HepG2 (cell line): Measurements from ENCODE around the gene FITM1. TPM values are rescaled to one million over a fixed set of nuclear protein-coding genes. Genes with fewer than 3 reads are reported as not detected.
A peak's percentile ranks its signal among the peaks of the same experiment; 100 is the strongest.

ENCODE experiments used
- AKAP8 ChIP-seq: sonication (generic); formaldehyde crosslinking; IDR thresholded peaks from 2 replicates; pipeline ENCODE4 v1.5.1; 2020; ENCODE audit warnings: mild to moderate bottlenecking, missing genetic modification reagents
- BORCS8-MEF2B ChIP-seq: sonication (generic); formaldehyde crosslinking; IDR thresholded peaks from 2 replicates; pipeline ENCODE4 v1.8.0; 2022; ENCODE audit warnings: mild to moderate bottlenecking, missing genetic modification reagents
- JARID2 ChIP-seq: sonication (generic); formaldehyde crosslinking; IDR thresholded peaks from 2 replicates; pipeline ENCODE4 v1.8.1; 2023; ENCODE audit warnings: missing genetic modification reagents, inconsistent platforms; ENCODE audit not compliant: insufficient replicate concordance
- KDM6A ChIP-seq: IDR thresholded peaks from 2 replicates; pipeline ENCODE4 v1.6.1; 2016; ENCODE audit warnings: low read depth
- NCOA1 ChIP-seq: sonication (generic); formaldehyde crosslinking; IDR thresholded peaks from 2 replicates; pipeline ENCODE4 v1.9.0; 2021; ENCODE audit warnings: missing genetic modification reagents
- NFIC ChIP-seq: IDR thresholded peaks from 2 replicates; pipeline ENCODE4 v1.6.1; 2012; ENCODE audit warnings: mild to moderate bottlenecking, low read length, inconsistent platforms
- PRDM15 ChIP-seq: sonication (generic); formaldehyde crosslinking; IDR thresholded peaks from 2 replicates; pipeline ENCODE4 v1.4.0; 2020; ENCODE audit warnings: missing genetic modification reagents
- PTBP1 ChIP-seq: fragments of 200-400 bp; formaldehyde crosslinking; IDR thresholded peaks from 2 replicates; pipeline ENCODE4 v1.6.1; 2018; ENCODE audit warnings: low read length, low read depth; ENCODE audit not compliant: poor library complexity, severe bottlenecking
- RELA ChIP-seq: sonication (generic); formaldehyde crosslinking; IDR thresholded peaks from 2 replicates; pipeline ENCODE4 v1.4.0; 2020; ENCODE audit warnings: missing genetic modification reagents
- REXO4 ChIP-seq: sonication (generic); formaldehyde crosslinking; IDR thresholded peaks from 2 replicates; pipeline ENCODE4 v1.8.0; 2022; ENCODE audit warnings: missing genetic modification reagents, mild to moderate bottlenecking, borderline replicate concordance
- RXRA ChIP-seq: sonication (generic); formaldehyde crosslinking; IDR thresholded peaks from 2 replicates; pipeline ENCODE4 v1.5.1; 2020; ENCODE audit warnings: missing genetic modification reagents
- SMARCE1 ChIP-seq: fragments of 450-650 bp; IDR thresholded peaks from 2 replicates; pipeline ENCODE4 v1.6.1; 2017; ENCODE audit warnings: borderline replicate concordance
- TGIF2 ChIP-seq: IDR thresholded peaks from 2 replicates; pipeline ENCODE4 v1.6.1; 2016; ENCODE audit warnings: control low read depth, missing compliant biosample characterization
- ZBTB21 ChIP-seq: sonication (generic); formaldehyde crosslinking; IDR thresholded peaks from 2 replicates; pipeline ENCODE4 v1.4.0; 2020; ENCODE audit warnings: missing genetic modification reagents
- ZFP36 ChIP-seq: fragments of 150-350 bp; IDR thresholded peaks from 2 replicates; pipeline ENCODE4 v1.6.1; 2018; ENCODE audit warnings: borderline replicate concordance, low read length, low read depth; ENCODE audit not compliant: partially characterized antibody
- ZFY ChIP-seq: sonication (generic); formaldehyde crosslinking; IDR thresholded peaks from 2 replicates; pipeline ENCODE4 v1.4.0; 2020; ENCODE audit warnings: missing genetic modification reagents
- ZNF207 ChIP-seq: fragments of 450-650 bp; IDR thresholded peaks from 2 replicates; pipeline ENCODE4 v1.6.1; 2016; ENCODE audit warnings: antibody characterized with exemption, borderline replicate concordance
- ZNF260 ChIP-seq: sonication (generic); formaldehyde crosslinking; IDR thresholded peaks from 2 replicates; pipeline ENCODE4 v1.4.0; 2020; ENCODE audit warnings: missing genetic modification reagents, low read depth, mild to moderate bottlenecking, borderline replicate concordance
- ZNF280D ChIP-seq: sonication (generic); formaldehyde crosslinking; IDR thresholded peaks from 2 replicates; pipeline ENCODE4 v1.5.1; 2020; ENCODE audit warnings: mild to moderate bottlenecking, missing genetic modification reagents
- ZNF782 ChIP-seq: sonication (generic); formaldehyde crosslinking; IDR thresholded peaks from 2 replicates; pipeline ENCODE4 v1.4.0; 2020; ENCODE audit warnings: missing genetic modification reagents, mild to moderate bottlenecking, borderline replicate concordance
- polyA plus RNA-seq, 8 experiments: library from polyadenylated mRNA; depleted of rRNA in 3 of 8; stranded (reverse) in 7 of 8; unstranded in 1 of 8; fragments of >200 nt; fragmentation: Illumina TruSeq in 4 of 8; extraction: Trizol in 4 of 8; gene quantifications; 2 replicates each; pipeline versions ENCODE4 v1.2.1 to v1.2.3, GENCODE V29; 2011 to 2016; ENCODE audit warnings: low read depth in 4 of 8, missing spikeins in 1 of 8, mixed read lengths in 1 of 8; ENCODE audit not compliant: insufficient read depth in 1 of 8
- total RNA-seq, 5 experiments: library from RNA; depleted of rRNA; stranded (reverse); fragments of >200 nt; fragmentation: Illumina TruSeq; extraction: Trizol; gene quantifications; 2 replicates each; pipeline ENCODE4 v1.2.3, GENCODE V29; 2016; ENCODE audit warnings: low read depth in 1 of 5
- TF ChIP-seq, protein P1 (sequence below): sonication (generic); formaldehyde crosslinking; IDR thresholded peaks from 2 replicates; pipeline ENCODE4 v1.8.1; 2023; ENCODE audit warnings: mild to moderate bottlenecking, moderate library complexity, missing genetic modification reagents

The FITM1 gene
- total and polyA plus RNA-seq, 2 of the 13 experiments (the other 11 are each of a cell fraction or from before 2014, with no cell fraction given) = 2.7 to 5.8 TPM

DNA sequence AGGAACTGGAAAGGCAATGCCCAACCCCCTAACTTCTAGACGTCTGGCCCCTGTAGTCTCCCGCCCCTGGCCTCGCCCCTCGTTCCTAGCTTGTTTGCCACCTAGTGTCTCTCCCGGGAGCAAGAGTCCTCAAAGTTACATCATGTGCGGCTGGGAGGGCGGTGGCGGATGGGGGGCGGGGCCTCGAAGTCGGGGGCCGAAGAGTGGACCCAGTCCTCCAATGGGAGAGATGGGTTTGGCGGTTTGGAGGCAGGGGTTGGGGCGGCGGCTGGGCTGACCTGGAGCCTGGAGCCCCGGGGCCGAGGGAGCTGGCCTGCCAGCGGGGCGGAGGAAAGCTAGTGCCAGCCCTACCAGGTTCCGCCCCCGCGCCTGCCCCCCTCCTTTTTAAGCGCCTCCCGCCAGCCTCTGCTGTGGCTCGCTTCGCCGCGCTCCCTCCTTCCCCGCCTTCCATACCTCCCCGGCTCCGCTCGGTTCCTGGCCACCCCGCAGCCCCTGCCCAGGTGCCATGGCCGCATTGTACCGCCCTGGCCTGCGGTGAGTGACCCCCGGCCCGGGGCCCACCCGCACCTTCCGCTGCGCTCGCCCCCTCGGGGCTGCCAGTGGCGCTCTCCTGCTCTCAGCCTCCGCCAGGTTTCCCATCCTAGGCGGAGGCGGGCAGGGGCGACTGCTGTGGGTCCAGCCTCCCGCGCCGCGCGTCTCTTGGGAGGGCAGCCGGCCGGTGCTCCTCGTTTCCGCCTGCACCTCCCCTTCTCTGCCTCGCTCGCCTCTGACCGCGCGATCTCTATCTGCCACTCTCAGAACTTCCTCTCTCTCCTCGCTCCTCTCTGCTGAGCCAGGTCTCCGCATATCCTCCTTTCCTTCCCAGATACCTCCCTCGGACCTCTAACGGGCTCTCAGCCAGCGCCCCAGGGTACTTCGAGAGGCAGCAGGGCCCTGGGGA is 36.3 kb upstream of the FITM1 start, which contains the start of gene PCK2 (continued):
- TF ChIP-seq ZNF260 (CRISPR knock-in tag) = peak; percentile 96; the same call in 1 of the 2 replicates
- TF ChIP-seq, protein P1, sequence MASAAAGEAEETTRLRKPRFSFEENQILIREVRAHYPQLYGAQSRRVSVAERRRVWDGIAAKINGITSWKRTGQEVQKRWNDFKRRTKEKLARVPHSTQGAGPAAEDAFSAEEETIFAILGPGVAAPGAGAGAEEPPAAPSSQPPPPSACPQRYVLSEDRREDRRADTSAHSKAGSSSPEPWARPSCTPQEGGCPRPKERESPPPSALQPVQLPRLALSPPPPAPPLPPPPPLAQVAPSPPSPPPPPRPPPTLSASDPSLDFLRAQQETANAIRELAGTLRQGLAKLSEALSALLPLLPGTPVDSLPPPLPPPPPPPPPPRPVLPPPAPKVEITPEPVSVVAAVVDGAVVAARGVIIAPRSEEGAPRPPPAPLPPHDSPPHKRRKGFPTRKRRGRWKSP = no peak
- peak; percentile 93 for TF ChIP-seq PTBP1
- TF ChIP-seq NFIC = no peak
- peak; percentile 97 for TF ChIP-seq AKAP8 (CRISPR knock-in tag)
- TF ChIP-seq ZNF207 = no peak
- peak; percentile 98 for TF ChIP-seq BORCS8-MEF2B (CRISPR knock-in tag)
- TF ChIP-seq ZNF782 = peak; percentile 91; the same call in 1 of the 2 replicates
- TF ChIP-seq JARID2 (CRISPR knock-in tag) = peak; percentile 93
- TF ChIP-seq PRDM15 (CRISPR knock-in tag) = peak; percentile 95
- TF ChIP-seq ZFY = peak; percentile 89
- TF ChIP-seq KDM6A (CRISPR knock-in tag) = peak; percentile 71
- TF ChIP-seq NCOA1 = no peak
- no peak for TF ChIP-seq ZFP36
- TF ChIP-seq TGIF2 (CRISPR knock-in tag) = no peak; the same call in 1 of the 2 replicates
- no peak for TF ChIP-seq REXO4 (CRISPR knock-in tag)
- TF ChIP-seq ZBTB21 = no peak; the same call in 1 of the 2 replicates
- peak; percentile 90 for TF ChIP-seq RXRA (CRISPR knock-in tag)
- peak; percentile 98 for TF ChIP-seq ZNF280D (CRISPR knock-in tag)
- peak; percentile 92 for TF ChIP-seq RELA (CRISPR knock-in tag)
- no peak for TF ChIP-seq SMARCE1
